NCI-H510A (cell line): ENCODE measurements around the gene GRWD1.
A peak's percentile ranks its signal among the peaks of the same experiment; 100 is the strongest.

Source experiments
- DNase-seq: peaks from one replicate; lab custom pipeline; 2025; lab: John Stamatoyannopoulos, UW

GRWD1 gene

GRCh38 chr19:48424694-48425219 is 21.0 kb upstream of the GRWD1 start:
- no peak for DNase-seq

- no peak for DNase-seq
Observed at GRCh38 chr19:48428670-48429069, 17.1 kb upstream of the GRWD1 start.

DNA sequence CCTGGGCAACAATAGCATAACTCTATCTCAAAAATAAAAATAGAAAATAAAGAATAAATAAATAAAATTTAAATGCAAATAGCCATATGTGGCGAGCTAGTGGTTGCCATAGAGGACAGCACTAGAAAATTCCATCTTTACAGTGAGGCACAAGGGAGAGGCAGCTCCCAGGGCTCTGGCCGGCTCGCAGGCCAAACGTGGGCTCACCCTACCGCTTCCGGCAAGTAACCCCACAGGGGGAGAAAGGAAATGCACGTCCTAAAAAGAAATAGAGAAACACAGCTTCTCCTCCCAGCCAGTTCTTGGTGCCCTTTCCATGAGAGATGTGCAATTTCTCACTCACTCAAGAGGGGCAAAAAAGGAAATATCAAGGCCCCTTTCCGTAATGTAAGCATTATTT is 12.4 kb upstream of the GRWD1 start:
- no peak for DNase-seq

DNA sequence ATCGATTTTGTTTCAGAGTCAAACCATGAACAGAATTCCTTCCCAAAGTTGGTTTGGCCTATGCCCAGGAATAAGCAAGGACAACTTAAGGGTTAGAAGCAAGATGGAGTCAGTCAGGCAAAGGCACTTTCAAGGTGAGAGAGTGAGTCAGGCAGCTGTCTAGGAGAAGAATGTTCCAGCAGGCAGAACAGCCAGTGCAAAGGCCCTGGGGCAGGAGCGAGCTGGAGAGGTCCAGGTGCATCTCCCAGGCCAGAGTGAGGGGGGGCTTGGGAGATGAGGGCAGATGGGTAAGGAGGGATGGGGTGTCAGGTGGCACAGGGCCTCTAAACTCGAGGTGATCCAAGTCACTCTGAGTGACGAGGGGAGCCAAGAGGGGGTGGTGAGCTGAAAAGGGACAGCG is 9.2 kb upstream of the GRWD1 start:
- DNase-seq: no peak

DNA sequence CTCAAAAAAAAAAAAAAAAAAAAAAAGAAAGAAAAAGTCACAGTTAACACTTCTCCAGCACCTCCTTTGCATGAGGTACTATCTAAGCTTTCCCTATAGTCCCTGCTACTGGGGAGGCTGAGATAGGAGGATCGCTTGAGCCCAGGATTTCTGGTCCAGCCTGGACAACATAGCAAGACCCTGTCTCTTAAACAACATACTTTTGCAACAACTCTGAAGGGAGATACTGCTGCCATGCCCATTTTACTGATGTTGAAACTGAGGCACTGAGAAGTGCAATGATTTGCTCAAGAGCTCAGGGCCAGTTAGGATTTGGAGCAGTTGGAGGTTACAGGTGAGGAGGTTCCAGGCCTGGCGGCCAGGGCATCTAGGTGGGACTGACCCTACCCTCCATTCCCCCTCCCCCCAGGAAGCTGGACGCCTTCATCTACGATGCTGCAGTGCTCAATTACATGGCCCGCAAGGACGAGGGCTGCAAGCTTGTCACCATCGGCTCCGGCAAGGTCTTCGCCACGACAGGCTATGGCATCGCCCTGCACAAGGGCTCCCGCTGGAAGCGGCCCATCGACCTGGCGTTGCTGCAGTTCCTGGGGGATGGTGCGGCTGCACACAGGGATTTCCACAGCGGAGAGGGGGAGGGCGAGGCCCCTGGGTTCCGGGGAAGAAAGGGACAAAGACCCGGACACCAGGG is 4.3 kb upstream of the GRWD1 start:
- no peak for DNase-seq

- no peak for DNase-seq
Observed at GRCh38 chr19:48442116-48443035, 3.4 kb upstream of the GRWD1 start.

DNA sequence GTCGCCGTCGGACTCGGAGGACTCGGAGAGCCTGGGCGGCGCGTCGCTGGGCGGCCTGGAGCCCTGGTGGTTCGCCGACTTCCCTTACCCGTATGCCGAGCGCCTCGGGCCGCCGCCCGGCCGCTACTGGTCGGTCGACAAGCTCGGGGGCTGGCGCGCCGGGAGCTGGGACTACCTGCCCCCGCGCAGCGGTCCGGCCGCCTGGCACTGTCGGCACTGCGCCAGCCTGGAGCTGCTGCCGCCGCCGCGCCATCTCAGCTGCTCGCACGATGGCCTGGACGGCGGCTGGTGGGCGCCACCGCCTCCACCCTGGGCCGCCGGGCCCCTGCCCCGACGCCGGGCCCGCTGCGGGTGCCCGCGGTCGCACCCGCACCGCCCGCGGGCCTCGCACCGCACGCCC is 2.5 kb upstream of the GRWD1 start:
- DNase-seq: no peak

- DNase-seq: no peak
Observed at GRCh38 chr19:48443731-48444128, 2.1 kb upstream of the GRWD1 start.

DNA sequence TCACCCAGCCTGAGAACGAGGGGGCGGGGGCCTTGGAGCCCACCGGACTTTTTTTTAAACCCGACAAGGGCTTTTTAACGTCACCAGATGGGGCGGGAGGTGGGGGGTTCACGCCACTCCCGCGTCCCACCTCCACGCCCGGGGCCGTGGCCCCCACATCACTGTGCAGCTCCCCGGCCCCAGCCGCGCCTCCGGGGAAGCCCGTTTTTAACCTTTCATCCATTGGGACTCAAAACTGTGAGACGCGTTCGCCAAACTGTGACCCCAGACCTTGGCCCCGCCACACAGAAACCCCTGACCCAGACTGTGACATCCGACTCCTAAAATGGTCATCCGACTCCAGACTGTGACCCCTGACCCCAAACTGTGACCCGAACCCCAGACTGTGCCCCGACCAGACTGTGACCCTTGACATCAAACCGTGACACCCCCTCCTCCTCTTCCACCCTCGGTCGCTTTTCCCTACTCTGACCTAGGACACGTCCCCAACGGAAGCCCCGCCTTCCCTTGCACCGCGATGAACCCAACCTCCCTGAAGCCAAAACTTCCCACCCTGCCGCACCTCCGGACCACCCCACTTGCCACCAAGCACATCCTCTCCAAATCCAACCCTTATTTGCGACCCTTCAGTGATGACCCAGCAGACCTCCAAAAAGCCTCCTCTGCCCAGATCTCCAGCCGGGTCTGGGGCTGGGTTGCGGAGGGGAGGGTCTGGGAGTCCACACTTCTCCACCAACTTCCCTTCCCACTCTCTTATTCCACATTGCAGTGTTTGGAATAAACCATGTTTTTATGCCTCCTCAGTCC is 1.5 kb upstream of the GRWD1 start:
- DNase-seq: no peak

DNA sequence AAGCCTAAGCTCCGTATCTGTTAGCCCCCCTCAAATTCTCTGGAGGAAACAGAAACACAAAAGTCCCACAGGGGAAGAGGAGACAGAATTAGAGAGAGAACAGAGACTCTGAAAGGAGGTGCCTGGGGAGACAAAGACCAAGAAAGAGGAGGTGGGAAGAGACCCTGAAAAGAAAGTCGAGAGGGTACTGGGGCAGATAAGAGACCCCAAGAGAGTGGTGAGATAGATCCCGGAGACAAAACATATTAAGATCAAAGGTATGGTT is 915 bp upstream of the GRWD1 start:
- no peak for DNase-seq

DNA sequence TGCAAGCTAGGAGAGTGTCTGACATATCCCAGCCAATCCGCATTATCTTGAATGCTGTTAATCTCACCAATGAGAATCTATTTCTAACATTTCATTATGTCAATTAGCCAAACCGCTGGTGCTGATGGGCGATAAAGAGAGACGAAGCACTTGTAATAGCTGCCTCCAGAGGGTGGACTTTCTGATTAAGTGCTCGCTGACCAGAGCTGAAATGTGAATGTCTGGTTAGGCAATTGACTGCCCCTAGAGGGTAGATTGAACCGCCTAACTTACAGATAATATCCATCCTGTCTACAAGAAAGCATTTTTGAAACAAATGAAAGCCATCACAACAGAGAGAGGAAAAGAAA is 552 bp upstream of the GRWD1 start:
- peak; percentile 73 for DNase-seq

DNA sequence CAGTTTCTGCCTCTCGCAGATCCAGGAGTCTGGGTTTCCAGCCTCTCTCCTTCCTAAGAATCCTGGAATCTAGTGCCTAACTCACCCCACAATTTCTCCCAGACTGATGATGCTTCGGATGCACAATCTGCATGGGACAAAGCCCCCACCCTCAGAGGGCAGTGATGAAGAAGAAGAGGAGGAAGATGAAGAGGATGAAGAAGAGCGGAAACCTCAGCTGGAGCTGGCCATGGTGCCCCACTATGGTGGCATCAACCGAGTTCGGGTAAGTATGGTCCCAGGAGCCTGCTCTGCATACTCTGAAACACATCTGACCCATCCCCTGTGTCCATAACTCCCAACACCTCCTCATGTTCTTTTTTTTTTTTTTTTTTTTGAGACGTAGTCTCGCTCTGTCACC is 796 bp downstream of the GRWD1 start:
- DNase-seq: no peak

GRCh38 chr19:48448563-48448962 is 2.8 kb downstream of the GRWD1 start:
- DNase-seq: no peak

GRCh38 chr19:48450441-48450840 is 4.7 kb downstream of the GRWD1 start:
- no peak for DNase-seq

- no peak for DNase-seq
Observed at GRCh38 chr19:48450863-48451262, 5.1 kb downstream of the GRWD1 start.

DNA sequence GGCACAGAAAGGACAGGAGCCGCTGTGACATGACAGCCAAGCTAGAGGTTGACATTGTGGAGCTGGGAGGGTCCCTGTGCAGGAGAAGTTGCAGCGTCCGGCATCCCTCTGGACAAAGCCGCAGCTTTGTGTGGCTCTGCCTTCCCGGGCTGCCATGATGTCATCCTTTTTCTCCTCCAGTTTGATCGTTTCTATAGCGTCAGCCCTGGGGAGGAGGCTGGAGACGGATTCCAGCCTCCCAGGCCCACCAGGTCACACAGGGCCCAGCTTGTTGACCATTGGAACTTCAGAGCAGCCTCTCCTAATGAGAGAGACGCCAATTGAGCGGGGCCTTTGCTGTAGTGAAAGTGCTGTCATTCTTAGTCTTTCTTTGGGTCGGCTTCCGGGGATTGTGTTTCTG is 5.8 kb downstream of the GRWD1 start:
- DNase-seq: no peak

DNA sequence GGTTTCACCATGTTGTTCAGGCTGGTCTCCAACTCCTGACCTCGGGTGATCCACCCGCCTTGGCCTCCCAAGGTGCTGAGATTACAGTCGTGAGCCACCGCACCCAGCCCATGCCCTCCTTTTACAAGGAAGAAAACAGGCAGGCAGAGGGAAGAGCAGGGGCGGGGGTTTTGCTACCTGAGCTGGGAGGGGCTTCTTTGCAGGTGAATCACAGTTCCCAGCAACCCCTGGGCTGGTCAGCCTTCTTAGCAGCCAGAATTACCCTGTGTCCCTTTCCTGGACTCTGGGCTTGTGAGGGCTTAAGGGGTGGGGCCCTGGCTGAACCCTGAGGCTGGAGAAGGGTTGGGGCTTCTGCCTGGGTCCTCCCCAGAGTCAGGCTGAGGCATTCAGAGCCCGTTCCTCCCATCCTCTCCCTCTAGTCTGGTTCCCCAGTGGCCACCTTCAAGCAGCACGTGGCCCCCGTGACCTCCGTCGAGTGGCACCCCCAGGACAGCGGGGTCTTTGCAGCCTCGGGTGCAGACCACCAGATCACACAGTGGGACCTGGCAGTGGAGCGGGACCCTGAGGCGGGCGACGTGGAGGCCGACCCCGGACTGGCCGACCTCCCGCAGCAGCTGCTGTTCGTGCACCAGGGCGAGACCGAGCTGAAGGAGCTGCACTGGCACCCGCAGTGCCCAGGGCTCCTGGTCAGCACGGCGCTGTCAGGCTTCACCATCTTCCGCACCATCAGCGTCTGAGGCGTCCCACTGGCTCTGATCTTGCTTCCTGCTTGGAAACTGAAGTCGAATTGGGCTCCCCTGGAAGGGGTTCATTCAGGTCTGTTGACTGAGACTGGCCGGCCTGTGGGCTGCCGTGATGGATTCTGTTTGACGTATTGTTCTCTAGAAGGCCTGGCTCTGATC is 6.8 kb downstream of the GRWD1 start:
- no peak for DNase-seq

DNA sequence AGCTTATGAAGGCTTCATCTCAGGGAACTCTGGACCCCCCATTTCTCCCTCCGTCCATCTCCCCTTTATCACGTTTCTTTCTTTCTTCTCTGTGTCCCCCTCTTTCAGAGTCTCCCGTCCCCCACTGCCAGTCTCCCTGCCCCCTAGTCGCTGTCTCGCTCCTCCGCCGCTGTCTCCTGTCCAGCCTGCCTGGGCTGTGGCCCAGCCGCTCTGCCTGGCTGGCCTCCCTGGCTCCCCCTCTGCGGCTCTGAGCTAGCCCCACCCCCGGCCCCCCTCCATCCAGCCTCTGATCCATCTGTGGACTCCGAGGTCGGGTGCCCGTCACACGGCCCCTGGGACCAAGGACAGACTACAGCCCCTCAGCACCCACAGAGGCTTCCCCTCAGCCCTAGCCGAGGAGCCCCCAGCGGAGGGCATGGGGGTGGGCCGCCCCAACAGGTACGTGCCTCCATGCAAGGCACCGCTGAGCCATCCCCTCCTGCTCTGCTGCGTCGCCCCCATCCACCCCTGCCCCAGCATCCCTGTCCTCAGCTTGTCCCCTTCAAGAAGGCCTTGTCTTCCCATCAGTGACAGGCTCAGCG is 8.5 kb downstream of the GRWD1 start:
- DNase-seq: no peak

DNA sequence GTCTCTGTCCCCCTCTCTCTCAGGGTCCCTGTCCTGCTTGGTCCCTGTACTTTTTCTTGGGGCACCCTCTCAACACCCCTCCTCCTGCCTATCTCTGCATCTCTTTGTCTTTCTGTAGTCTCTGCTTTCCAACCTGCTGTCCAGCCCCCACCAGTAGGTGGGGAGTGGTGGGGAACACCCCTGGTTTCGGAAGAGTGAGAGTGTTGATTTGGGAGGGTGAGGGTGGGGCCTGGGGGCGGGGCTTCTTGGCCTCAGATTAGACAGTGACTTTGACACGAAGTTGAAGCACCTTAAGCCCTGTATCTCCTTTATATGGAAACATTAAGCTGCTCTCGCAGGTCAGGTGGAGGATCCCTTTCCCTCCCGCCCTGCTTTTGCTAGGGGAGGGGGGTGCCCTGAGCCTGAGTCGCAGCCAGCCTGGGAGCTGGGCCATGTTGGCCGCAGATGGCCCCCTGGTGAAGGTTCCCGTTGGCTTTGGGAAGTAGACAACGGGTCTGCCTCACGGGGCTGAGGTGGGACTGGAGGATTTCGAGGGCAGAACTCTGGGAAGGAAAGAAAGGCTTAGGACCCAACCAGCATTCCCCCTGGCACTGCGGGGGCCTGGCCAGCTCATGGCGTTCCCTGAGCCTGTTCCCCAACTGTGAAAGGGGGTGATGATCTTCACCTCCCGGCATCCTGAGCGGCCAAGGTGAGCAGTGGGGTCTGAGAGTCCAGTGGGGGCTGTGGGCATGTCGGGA is 9.6 kb downstream of the GRWD1 start, which contains the start of gene KCNJ14:
KCNJ14 (plus strand) TSS at position 404 of the 737 bp plus-strand sequence. CDS start 6,151 bp downstream, outside the sequence.
- DNase-seq: no peak

DNA sequence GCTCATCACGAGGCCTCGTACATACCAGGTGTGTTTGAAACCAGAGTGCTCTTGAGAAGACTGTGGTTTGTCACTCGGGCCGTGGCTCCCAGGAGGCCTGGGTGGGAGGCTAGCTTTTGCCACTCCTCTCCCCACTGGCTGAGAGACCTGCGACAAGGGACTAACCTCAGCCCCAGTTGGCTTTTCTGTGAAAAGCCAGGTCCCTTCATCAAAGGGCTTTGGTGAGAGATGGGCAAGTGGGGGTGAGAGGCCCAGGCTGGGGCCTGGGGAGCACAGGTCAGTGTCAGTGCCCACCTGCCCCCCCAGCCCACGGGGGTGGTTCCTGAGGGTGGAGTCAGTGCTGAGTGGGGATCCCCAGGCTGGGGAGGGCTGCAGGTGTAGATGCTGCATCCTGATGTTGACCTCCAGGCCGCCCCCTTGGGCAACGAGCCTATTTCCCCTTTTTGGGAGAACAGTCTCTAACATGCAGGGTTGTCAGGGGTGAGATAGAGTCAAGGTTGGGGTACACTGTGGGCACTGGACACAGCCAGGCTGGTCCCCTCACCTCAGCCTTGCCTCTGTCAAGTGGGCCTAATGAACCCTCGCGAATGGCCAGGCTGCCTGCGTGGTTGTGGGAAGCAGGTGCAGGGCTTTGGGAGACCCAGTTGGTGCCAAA is 10.3 kb downstream of the GRWD1 start:
- no peak for DNase-seq
